ENCODE results near the gene AP1G1. TPM values are rescaled to one million over a fixed set of nuclear protein-coding genes. Genes with fewer than 3 reads are reported as not detected.

The AP1G1 gene
- polyA plus RNA-seq, 1 donor from 2014 or later: 57.1 TPM

GRCh38 chr16:71711789-71712188 lies 96.8 kb downstream of the AP1G1 start:
- TF ChIP-seq TAF1 (IDR thresholded peaks at IDR 0.05; ENCODE audit: low read depth) (no peak), EZH2 (IDR thresholded peaks at IDR 0.05; ENCODE audit: borderline replicate concordance, insufficient read depth, low read length, poor library complexity, severe bottlenecking) (no peak), RAD21 (conservative IDR thresholded peaks at IDR 0.05) (no peak), SMC3 (conservative IDR thresholded peaks at IDR 0.05; ENCODE audit: poor library complexity) (no peak)
- H3K27ac ChIP-seq (ENCODE audit: low read length): no peak overlapping the region
- no peaks in the 10 kb centered on the region for H3K27me3 ChIP-seq (ENCODE audit: insufficient read depth, low read depth, low read length)
- no peaks in the 10 kb centered on the region for H3F3A ChIP-seq (ENCODE audit: insufficient read depth, low read length, poor library complexity, severe bottlenecking)
- no peak overlapping the region for H2AFZ ChIP-seq (ENCODE audit: low read depth, low read length)
- H3K36me3 ChIP-seq (ENCODE audit: insufficient read depth, low read length): no peaks in the 10 kb centered on the region
- no peaks in the 10 kb centered on the region for H3K9me2 ChIP-seq (ENCODE audit: insufficient read depth, low read length)
- H4K20me1 ChIP-seq (ENCODE audit: insufficient read depth): no peaks in the 10 kb centered on the region
- no peak overlapping the region for H3K4me3 ChIP-seq (ENCODE audit: low read length)
- no peak overlapping the region for H3K4me2 ChIP-seq (ENCODE audit: low read length)
- no peak overlapping the region for H3K9ac ChIP-seq (ENCODE audit: low read length)
- H3K79me2 ChIP-seq (replicated peaks; ENCODE audit: insufficient read depth, low read length): peaks cover 6% of the 10 kb centered on the region
- H3K9me3 ChIP-seq (ENCODE audit: low read length): no peaks in the 10 kb centered on the region

- Histone ChIP-seq H4K20me1 (ENCODE audit: insufficient read depth) (no peaks in the 10 kb centered on the region), H3K9me2 (ENCODE audit: insufficient read depth, low read length) (no peaks in the 10 kb centered on the region), H3K27ac (ENCODE audit: low read length) (no peak overlapping the region), H3K9me3 (ENCODE audit: low read length) (no peaks in the 10 kb centered on the region), H3K4me2 (ENCODE audit: low read length) (no peak overlapping the region), H2AFZ (ENCODE audit: low read depth, low read length) (no peak overlapping the region), H3F3A (ENCODE audit: insufficient read depth, low read length, poor library complexity, severe bottlenecking) (no peaks in the 10 kb centered on the region), H3K79me2 (replicated peaks; ENCODE audit: insufficient read depth, low read length) (no peaks in the 10 kb centered on the region), H3K4me3 (ENCODE audit: low read length) (no peak overlapping the region), H3K9ac (ENCODE audit: low read length) (no peak overlapping the region), H3K27me3 (ENCODE audit: insufficient read depth, low read depth, low read length) (no peaks in the 10 kb centered on the region), H3K36me3 (ENCODE audit: insufficient read depth, low read length) (no peaks in the 10 kb centered on the region)
- TF ChIP-seq RAD21 (conservative IDR thresholded peaks at IDR 0.05) (no peak), TAF1 (IDR thresholded peaks at IDR 0.05; ENCODE audit: low read depth) (no peak), EZH2 (IDR thresholded peaks at IDR 0.05; ENCODE audit: borderline replicate concordance, insufficient read depth, low read length, poor library complexity, severe bottlenecking) (no peak), SMC3 (conservative IDR thresholded peaks at IDR 0.05; ENCODE audit: poor library complexity) (no peak)
These were observed 99.3 kb downstream of the AP1G1 start for GRCh38 chr16:71709229-71709781.

- Histone ChIP-seq H3K9ac (ENCODE audit: low read length) (no peak overlapping the region), H3K79me2 (replicated peaks; ENCODE audit: insufficient read depth, low read length) (no peaks in the 10 kb centered on the region), H3K4me2 (ENCODE audit: low read length) (no peak overlapping the region), H3K36me3 (ENCODE audit: insufficient read depth, low read length) (no peaks in the 10 kb centered on the region), H3K27me3 (ENCODE audit: insufficient read depth, low read depth, low read length) (no peaks in the 10 kb centered on the region), H3K27ac (ENCODE audit: low read length) (no peak overlapping the region), H3F3A (ENCODE audit: insufficient read depth, low read length, poor library complexity, severe bottlenecking) (no peaks in the 10 kb centered on the region), H2AFZ (ENCODE audit: low read depth, low read length) (no peak overlapping the region), H4K20me1 (ENCODE audit: insufficient read depth) (no peaks in the 10 kb centered on the region), H3K9me2 (ENCODE audit: insufficient read depth, low read length) (no peaks in the 10 kb centered on the region), H3K4me3 (ENCODE audit: low read length) (no peak overlapping the region), H3K9me3 (ENCODE audit: low read length) (no peaks in the 10 kb centered on the region)
- no peak for TF ChIP-seq POLR2AphosphoS5 (IDR thresholded peaks at IDR 0.05)
- no peak for TF ChIP-seq TAF1 (IDR thresholded peaks at IDR 0.05; ENCODE audit: low read depth)
- no peak for TF ChIP-seq REST (IDR thresholded peaks at IDR 0.05; ENCODE audit: borderline replicate concordance)
- TF ChIP-seq CTCF (IDR thresholded peaks at IDR 0.05; ENCODE audit: poor library complexity, severe bottlenecking): no peak
- no peak for TF ChIP-seq MXI1 (conservative IDR thresholded peaks at IDR 0.05; ENCODE audit: poor library complexity, severe bottlenecking)
- no peak for TF ChIP-seq SMC3 (conservative IDR thresholded peaks at IDR 0.05; ENCODE audit: poor library complexity)
- no peak for TF ChIP-seq EZH2 (IDR thresholded peaks at IDR 0.05; ENCODE audit: borderline replicate concordance, insufficient read depth, low read length, poor library complexity, severe bottlenecking)
- no peak for TF ChIP-seq RAD21 (conservative IDR thresholded peaks at IDR 0.05)
- no peak for TF ChIP-seq EP300 (conservative IDR thresholded peaks at IDR 0.05; ENCODE audit: poor library complexity, severe bottlenecking)
These were observed 99.9 kb downstream of the AP1G1 start for GRCh38 chr16:71708696-71709095.

Measured in neural cell (in vitro differentiated cells).